Activated T-cell treated with anti-CD3 and anti-CD28 coated beads for 48 hours (primary cell): Measurements from ENCODE around the gene DNAJB5.
"Not testable (repeated sequence)": the region's sequence is repeated elsewhere in the genome, so short reads cannot be mapped to it uniquely, and the experiment has no call there.

Source experiments
- DNase-seq: peaks from one replicate; pipeline ENCODE4 v3.0.0-alpha.2; 2020; ENCODE audit warnings: low read depth

The DNAJB5 gene

DNA sequence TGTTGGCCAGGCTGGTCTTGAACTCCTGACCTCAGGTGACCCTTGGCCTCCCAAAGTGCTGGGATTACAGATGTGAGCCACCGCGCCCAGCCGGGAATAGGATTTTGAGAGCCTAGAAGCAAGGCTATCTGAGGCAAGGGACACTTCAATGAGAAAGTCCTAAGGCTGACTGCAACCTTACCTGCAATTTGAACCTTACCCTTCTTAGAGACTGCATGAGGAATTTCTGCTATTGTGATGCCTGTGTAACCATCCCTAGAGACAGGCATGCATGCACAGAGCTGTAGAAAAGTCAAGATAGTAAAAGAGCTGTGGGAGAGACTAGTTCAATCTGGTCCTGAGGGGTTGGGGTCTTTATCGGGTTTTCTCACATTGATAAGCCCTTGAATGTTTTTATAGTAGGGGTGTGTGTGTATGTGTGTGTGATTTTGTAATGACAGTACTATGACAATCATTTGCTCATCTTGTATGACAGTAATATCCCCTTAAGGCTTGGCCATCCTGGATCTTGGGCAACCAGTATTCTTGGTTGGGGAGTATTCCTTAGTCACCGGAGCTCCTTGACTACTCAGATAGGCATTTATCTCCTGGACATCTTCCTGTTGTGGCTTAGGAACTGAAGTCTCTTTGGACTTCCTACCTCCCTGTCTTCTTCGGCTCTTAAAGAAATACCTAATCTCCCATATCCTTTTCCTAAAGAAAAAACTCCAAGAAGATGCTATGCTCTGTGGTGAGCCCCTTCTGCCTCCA is 11.2 kb downstream of the DNAJB5 start:
- no peak for DNase-seq

DNA sequence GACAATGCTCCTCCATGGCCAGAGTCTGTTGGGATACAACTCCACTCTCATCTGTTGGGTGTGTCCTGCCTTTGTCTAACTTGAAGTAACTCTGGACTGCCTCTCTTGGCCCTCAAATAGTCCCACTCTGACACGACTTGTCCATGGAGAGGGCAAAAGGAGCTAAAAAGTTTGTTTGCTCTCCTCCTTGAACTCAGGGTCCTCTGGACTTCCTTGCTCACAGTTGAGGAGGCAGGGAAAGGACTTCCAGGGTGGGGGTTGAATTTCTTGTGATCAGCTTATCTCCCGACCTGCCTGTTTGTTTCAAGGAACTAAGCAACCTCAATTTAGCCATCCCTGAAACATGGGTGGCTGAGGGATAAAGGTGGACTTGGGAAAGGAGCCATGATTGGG is 11.7 kb downstream of the DNAJB5 start:
- no peak for DNase-seq

DNA sequence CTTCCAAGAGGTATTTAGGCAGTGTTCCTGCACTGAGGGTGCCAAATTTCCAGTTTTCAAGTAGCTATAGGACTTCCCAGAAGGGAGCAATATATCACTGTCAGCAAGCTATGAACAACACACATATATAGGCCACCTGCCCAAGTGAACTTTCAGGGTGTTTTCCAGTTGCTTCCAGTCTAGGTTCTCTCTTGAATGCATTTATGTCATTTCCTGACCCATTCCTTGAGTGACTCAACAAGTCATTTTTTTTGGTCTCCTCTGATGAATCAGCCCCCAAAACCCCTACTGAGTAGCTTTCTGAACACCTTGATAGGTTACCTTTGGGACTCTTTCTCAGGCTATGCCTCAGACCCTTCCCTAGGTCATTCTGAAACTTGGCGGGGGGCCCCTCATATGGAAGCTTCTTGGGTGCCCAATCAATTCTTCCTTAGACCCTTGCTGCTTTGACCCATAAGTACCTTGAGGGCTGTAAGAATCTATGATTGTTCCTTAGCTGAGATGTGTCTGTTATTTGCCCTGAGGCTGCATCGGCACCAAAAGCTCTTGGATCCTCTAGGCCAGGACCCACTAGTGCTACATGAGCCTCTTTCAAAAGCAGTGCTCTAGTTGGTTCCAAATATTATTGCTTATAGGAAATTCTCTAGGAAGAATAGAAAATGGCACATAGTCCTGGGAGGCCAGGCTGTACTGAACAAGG is 12.4 kb downstream of the DNAJB5 start:
- no peak for DNase-seq

DNA sequence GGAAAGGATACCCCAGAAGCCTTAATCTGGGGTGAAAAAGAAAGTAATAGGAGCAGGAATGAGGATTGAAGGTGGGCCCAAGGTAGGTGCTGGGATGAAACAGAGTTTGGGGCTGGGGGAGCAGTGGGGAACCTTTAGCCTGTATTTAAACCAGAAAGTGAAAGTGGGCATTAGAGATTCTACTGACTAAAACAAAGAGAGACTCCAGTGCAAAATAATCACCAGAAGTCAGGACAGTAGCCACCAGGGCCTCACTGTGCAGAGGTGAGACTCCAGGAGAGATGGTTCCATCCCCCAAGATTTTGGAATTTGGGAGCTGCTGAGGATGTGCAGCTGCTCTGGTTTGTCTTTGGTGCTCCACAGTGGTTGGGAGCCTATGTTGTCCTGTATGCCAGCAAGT is 13.1 kb downstream of the DNAJB5 start:
- DNase-seq: no peak

DNA sequence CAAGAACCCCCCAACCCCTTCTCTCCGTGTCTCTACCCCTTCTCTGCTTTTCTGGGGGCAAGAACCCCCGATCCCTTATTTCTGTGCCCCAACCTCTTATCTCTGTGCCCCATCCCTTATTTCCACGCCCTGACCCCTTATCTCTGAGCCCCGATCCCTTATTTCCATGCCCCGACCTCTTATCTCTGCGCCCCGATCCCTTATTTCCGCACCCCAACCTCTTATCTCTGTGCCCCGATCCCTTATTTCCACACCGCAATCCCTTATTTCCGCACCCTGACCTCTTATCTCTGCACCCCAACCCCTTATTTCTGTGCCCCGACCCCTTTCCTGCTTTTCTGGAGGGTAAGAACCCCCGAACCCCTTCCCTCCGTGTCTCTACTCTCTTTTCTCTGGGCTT is 14.8 kb downstream of the DNAJB5 start:
- not testable (repeated sequence) for DNase-seq

DNA sequence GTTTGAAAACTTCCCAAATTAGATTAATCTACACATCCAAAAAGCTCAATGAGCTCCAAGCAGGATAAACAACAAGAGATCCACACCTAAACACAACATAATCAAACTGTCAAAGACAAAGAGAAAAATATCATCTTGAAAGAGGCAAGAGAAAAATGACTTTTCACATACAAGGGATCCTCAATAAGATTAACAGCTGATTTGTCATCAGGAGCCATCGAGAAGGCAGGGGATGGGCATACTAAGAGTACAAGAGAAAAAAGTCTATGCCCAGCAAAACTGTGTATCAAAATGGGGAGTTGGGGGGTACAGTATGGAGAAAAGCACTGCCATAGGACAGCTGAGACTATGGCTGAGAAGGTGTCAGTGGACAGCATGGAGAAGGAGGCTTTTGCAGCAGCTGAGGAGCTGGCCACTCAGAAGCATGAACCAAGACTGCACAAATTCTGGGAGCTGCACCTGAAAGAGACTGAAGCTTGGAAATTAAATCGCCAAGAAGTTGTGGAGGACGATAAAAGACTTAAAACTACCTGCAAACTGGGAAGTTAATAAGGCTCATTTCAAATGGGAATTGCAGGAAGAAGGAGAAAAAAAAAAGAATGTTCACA is 20.9 kb downstream of the DNAJB5 start:
- no peak for DNase-seq

DNA sequence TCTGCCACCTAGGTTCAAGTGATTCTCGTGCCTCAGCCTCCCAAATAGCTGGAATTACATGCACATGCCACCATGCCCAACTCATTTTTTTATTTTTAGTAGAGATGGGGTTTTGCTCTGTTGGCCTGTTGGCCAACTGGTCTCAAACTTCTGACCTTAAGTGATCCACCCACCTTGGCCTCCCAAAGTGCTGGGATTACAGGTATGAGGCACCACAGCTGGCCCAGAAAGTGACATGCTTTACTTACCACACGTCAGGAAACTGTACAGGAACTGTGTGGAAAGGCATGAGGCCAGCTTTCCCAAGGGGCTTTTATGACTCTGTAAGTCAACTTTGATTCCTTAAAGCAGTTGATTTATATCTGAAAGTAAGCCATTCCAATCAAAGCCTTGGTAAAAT is 25.0 kb downstream of the DNAJB5 start:
- DNase-seq: no peak

DNA sequence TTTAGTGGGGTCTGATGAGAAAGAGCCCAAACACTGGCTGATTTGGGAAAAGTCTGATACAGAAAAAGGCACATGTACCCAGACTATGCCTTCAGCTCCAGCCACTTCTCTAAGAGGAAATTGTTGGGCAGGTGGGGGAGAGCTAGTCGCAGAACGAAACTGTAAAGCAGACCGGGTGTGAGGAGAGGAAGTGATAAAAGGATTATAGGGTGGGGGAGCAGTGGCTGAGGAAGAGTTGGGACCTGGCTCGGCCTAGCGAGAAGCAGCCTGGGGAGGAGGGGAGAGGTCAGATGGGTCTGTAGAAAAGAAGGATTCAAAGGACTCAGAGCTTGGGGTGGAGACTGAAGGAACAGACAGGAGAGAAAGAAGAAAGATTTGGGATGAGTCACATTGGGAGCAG is 33.9 kb downstream of the DNAJB5 start:
- not testable (repeated sequence) for DNase-seq

DNA sequence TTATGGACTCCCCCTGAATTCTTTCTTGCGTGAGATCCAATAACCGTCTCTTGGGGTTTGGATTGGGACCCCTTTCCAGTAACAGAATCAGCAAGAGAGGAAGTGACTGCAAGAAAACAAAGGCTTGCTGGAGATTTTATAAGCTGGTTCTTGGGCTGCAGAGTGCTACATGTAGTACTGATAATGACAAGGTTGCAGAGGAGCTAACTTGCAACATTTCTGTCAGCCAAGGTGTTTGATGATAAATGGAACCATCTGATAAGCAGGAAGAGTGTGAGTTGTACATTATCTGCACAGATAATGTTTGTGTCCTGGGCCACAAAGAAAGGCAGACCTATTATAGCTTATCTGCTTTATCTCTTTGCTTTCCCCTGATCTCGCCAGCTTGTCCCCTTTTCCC is 37.1 kb downstream of the DNAJB5 start:
- no peak for DNase-seq

DNA sequence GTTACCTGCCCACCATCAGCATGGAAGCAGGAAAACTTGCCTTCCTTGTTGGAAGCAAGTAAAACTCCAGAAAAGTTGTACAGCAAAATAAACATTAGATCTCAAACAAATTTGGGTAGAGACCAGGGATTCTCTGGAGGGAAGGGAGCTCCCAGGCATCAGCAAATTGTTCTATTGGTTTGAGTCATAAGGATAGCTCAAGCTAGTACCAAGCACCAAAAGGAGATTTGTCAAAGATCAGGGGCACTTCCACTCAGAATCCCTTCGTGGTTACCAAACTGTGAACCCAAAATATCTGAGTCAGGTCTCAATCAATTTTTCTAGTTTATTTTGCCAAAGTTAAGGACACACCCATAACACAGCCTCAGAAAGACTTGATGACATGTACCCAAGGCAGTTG is 37.8 kb downstream of the DNAJB5 start:
- DNase-seq: no peak

DNA sequence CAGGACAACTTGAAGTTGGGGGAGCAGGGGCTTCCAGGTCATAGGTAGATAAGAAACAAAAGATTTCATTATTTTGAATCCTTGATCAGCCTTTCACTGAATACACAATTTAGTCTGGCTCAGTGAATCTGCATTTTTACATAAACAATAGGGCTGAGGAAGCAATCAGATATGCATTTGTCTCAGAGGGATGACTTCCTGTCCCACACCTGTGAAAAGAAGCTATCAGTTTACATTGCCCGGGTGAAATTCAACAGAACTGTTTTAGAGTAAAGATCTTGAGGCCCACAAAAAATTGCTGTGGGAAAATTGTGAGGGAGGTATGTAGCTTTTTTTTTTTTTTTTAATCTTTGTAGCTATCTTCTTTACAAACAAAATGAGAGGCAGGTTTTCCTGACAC is 38.3 kb downstream of the DNAJB5 start:
- DNase-seq: no peak

DNA sequence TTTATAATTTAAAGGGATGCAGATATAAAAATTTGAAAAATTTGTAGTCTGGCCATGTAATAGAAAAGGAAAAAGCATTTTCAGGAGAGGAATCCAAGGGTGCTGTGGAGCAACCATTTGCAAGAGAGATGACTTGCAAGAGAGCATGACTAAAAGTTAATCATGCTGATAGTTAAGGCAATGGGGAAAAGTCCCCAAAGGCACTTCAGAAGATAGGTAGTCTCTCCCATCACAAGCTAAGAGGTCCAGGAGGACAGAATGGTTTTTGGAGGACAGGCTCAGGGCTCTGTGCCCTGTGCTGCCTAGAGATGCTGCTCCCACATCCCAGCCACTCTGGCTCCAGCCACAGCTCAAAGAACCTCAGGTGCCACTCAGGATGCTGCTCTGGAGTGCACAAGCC is 38.8 kb downstream of the DNAJB5 start:
- no peak for DNase-seq

DNA sequence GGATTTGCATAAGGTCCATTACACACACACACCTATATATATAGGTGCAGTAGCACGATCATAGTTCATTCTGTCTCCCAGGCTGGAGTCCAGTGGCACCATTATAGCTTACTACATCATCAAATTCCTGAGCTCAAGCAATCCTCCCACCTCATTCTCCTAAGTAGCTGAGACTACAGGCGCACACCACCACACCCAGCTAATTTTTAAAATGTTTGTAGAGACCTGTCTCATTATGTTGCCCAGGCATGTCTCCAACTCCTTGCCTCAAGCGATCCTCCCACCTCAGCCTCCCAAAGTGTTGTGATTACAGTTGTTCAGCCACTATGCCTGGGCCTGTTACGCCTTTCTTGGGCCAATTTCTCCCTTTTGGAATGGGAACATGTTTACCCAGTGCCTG is 39.7 kb downstream of the DNAJB5 start:
- DNase-seq: no peak

DNA sequence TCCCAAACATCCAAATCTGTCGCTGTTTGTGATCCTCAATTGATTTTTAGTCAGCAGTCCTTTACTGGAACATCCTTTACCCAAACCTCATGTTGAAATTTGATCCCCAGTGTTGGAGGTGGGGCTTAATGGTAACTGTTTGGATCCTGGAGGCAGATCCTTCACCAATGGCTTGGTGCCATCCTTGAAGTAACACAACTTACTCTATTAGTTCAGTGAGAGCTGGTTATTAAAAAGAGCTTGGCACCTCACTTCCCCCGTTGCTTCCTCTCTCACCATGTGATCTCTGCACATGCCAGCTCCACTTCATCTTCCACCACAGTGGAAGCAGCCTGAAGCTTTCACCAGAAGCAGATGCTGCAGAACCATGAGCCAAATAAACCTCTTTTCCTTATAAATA is 40.3 kb downstream of the DNAJB5 start:
- no peak for DNase-seq

DNA sequence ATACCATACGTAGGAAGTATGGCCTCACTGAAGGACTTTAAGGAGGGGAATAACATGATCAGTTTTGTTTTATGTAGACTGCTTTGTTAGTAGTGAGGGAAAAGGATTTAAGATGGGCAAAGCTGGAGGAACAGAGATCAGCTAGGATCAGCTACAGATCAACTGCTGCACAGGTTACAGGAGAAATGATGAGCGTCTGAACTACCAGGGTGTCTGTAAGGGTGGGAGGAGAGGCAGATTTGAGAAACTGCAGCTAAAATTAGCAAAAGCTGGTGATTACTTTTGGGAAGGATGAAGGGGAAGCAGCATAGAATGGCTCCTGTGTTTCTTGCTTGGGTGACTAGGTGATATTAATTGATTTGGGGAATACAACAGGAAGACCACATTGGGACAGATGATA is 43.6 kb downstream of the DNAJB5 start:
- DNase-seq: no peak

DNA sequence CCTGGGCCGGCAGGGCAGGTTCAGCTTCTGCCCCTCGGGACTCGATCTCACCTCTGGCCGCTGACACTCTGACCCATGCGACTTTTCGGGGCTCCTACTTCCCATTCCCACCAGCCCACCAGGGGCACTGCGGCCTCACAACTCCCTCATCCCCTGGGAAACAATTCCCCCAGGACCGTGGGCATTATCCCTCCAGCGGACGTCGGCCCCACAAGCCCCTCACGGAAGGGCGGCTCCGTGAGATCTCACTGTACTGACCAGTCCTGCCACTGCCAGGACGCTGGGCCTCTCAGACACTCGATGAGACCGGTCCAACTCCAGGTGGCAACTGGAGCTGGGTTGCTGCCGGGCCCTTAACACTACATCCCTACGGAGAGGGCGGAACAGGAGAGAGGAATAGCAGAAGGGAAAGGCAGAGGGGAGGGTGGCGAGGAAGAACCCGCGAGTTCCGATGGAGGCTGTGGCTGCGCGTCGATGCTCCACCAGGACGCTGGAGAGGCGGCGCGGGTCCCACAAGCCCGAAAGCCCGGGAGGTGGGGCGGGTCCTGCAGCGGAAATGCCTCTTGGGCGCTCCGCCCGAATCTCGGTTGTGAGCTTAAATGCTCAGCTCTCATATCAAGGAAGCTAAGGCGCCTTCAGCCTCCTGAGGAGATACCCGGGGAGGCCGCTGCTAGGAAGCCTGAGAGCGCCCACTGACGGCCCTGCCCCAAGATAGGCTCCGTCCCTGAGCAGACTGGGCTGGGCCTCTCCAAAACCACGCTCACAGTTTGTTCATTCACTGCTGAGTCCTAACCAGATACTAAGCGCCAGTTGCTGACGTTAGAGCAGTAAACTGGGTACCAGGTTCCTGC is 46.5 kb downstream of the DNAJB5 start:
- peak; percentile 40 for DNase-seq

DNA sequence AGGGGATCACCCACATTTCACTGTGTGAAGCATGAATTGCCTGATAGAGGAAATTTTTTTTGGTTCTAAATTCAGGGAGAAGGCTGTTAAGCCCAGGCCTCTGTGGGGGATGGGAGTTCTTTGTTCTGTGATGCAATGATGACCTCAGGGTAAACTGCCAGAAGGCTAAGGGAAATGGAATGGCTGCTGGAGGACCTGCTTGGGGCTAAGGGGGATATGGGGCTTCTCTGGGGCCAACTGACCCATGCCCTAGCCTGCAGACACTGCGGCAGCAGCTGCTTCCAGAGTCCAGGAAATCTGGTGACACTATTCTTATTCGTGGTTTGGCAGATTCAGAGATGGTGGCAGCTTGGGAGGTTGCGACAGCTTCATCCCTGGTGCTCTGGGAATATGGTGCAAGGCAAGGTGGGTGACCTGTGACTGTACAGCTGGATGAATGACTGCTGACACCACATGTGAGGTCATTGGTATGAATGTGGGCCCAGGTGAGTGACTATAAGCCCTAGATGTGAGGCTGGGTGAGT is 52.6 kb downstream of the DNAJB5 start:
- no peak for DNase-seq

DNA sequence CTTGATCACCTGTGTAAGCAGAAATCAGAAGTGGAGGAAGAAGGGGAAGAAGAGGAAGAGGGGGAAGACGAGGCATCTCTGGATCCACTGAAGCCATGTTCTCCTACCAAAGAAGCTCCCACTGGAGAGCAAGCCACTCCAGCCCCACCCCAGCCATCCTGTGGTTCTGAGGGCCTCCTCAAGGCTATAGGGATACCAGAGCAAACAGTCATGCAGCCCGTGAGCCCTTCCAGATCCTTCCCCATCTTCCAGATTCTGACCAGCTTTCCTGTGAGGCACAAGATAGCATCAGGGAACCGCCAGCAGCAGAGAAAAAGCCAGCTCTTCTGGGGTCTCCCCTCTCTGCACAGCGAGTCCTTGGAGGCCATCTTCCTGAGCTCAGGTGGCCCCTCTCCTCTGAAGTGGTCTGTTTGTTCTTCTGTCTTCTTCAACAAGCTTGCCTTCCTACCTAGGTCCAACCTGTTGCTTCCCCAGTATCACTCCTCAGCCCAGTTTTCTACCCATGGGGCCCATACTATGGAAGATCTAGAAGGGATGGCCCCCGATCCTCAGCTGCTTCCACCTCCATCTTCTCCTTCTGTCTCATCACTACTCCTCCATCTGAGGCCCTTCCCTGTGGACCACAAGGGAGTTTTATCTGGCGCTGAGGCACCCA is 53.5 kb downstream of the DNAJB5 start:
- DNase-seq: no peak

DNA sequence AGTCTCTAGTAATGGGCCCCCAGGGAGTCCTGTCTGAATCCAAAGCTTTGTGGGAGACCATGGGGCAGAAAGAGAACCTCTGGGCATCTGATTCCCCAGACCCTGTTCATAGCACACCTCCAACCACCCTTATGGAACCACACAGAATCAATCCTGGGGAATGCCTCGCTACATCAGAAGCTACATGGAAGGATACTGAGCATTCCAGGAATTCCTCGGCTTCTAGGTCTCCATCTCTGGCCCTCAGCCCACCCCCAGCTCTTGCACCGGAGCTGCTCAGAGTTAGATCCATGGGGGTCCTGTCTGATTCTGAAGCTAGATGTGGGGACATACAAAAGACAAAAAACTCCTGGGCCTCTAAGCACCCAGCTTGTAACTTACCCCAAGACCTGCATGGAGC is 54.5 kb downstream of the DNAJB5 start:
- DNase-seq: no peak
